Measurements from ENCODE around the gene MARCHF10.
A peak's percentile ranks its signal among the peaks of the same experiment; 100 is the strongest.

The MARCHF10 gene

GRCh38 chr17:62778990-62779681, 29.0 kb downstream of the MARCHF10 start:
- Histone ChIP-seq H3K36me3 (replicated peaks in 1 of 2; ENCODE audit: control insufficient read depth in 2 of 2, insufficient read depth in 2 of 2, low read length in 2 of 2) (no peaks in the 10 kb centered on the region), H2BK5ac (ENCODE audit: low read length) (no peak overlapping the region), H3K14ac (ENCODE audit: low read length) (no peak overlapping the region), H4K8ac (ENCODE audit: low read depth, low read length) (no peak overlapping the region), H2BK120ac (ENCODE audit: low read depth, low read length) (no peak overlapping the region), H3K4me3 (ENCODE audit: low read length in 2 of 2) (no peak overlapping the region), H2AK5ac (ENCODE audit: low read depth, low read length) (no peak overlapping the region), H3K79me1 (ENCODE audit: low read depth, low read length) (no peaks in the 10 kb centered on the region), H3K23ac (ENCODE audit: low read depth, low read length, poor library complexity) (no peak overlapping the region), H3K4me2 (ENCODE audit: insufficient read depth, low read length, poor library complexity, severe bottlenecking) (no peak overlapping the region), H2BK12ac (ENCODE audit: low read length) (no peak overlapping the region), H2BK15ac (ENCODE audit: low read length) (no peak overlapping the region), H3K9ac (ENCODE audit: low read depth, low read length, poor library complexity) (no peak overlapping the region), H2AFZ (ENCODE audit: low read length) (peak overlapping the region; percentile 47), H3K27ac (replicated peaks; ENCODE audit: low read length) (no peak overlapping the region), H3K4me1 (ENCODE audit: control insufficient read depth in 2 of 2, insufficient read depth in 1 of 2, low read depth in 1 of 2, low read length in 2 of 2) (peaks cover 2 to 8% of the 10 kb centered on the region in 2 donors), H3K4ac (ENCODE audit: low read length) (no peak overlapping the region), H3K9me3 (replicated peaks in 1 of 2; ENCODE audit: control insufficient read depth in 2 of 2, insufficient read depth in 1 of 2, low read depth in 1 of 2, low read length in 2 of 2) (peaks cover 0 to 17% of the 10 kb centered on the region in 2 donors), H4K91ac (ENCODE audit: low read depth, low read length, poor library complexity) (peak overlapping the region; percentile 11), H3K27me3 (ENCODE audit: control insufficient read depth in 3 of 3, insufficient read depth in 3 of 3, low read depth in 1 of 3, low read length in 3 of 3) (no peaks in the 10 kb centered on the region), H3K18ac (ENCODE audit: low read length) (no peak overlapping the region)
- WGBS, 2 donors (ENCODE audit: extremely low coverage in 2 of 2, insufficient read length in 2 of 2, insufficient replicate concordance in 1 of 2) = no CpG with 5 or more reads among the region's 21 CpGs
- DNase-seq (ENCODE audit: low spot score) = no peak

- H3K27me3 ChIP-seq (ENCODE audit: control insufficient read depth in 3 of 3, insufficient read depth in 3 of 3, low read depth in 1 of 3, low read length in 3 of 3) = no peaks in the 10 kb centered on the region
- no peak overlapping the region for H2AK5ac ChIP-seq (ENCODE audit: low read depth, low read length)
- DNase-seq (ENCODE audit: low spot score) = no peak
- H3K18ac ChIP-seq (ENCODE audit: low read length) = no peak overlapping the region
- no peak overlapping the region for H4K8ac ChIP-seq (ENCODE audit: low read depth, low read length)
- no peak overlapping the region for H3K4me2 ChIP-seq (ENCODE audit: insufficient read depth, low read length, poor library complexity, severe bottlenecking)
- H3K4me1 ChIP-seq (ENCODE audit: control insufficient read depth in 2 of 2, insufficient read depth in 1 of 2, low read depth in 1 of 2, low read length in 2 of 2) = peaks cover 2 to 8% of the 10 kb centered on the region in 2 donors
- no peak overlapping the region for H3K9ac ChIP-seq (ENCODE audit: low read depth, low read length, poor library complexity)
- no peak overlapping the region for H4K91ac ChIP-seq (ENCODE audit: low read depth, low read length, poor library complexity)
- H3K4ac ChIP-seq (ENCODE audit: low read length) = no peak overlapping the region
- no peak overlapping the region for H2BK12ac ChIP-seq (ENCODE audit: low read length)
- no peak overlapping the region for H2BK5ac ChIP-seq (ENCODE audit: low read length)
- no peaks in the 10 kb centered on the region for H3K79me1 ChIP-seq (ENCODE audit: low read depth, low read length)
- no peak overlapping the region for H3K14ac ChIP-seq (ENCODE audit: low read length)
- no peak overlapping the region for H2BK120ac ChIP-seq (ENCODE audit: low read depth, low read length)
- H3K9me3 ChIP-seq (replicated peaks in 1 of 2; ENCODE audit: control insufficient read depth in 2 of 2, insufficient read depth in 1 of 2, low read depth in 1 of 2, low read length in 2 of 2) = peaks cover 3 to 6% of the 10 kb centered on the region in 2 donors
- no peak overlapping the region for H3K4me3 ChIP-seq (ENCODE audit: low read length in 2 of 2)
- H3K27ac ChIP-seq (replicated peaks; ENCODE audit: low read length) = no peak overlapping the region
- no peak overlapping the region for H2AFZ ChIP-seq (ENCODE audit: low read length)
- no peak overlapping the region for H3K23ac ChIP-seq (ENCODE audit: low read depth, low read length, poor library complexity)
- H2BK15ac ChIP-seq (ENCODE audit: low read length) = no peak overlapping the region
- no CpG with 5 or more reads among the region's 4 CpGs for WGBS, 2 donors (ENCODE audit: extremely low coverage in 2 of 2, insufficient read length in 2 of 2, insufficient replicate concordance in 1 of 2)
- H3K36me3 ChIP-seq (replicated peaks in 1 of 2; ENCODE audit: control insufficient read depth in 2 of 2, insufficient read depth in 2 of 2, low read length in 2 of 2) = no peaks in the 10 kb centered on the region
Observed at GRCh38 chr17:62775876-62776275, 32.2 kb downstream of the MARCHF10 start.

- H3K18ac ChIP-seq (ENCODE audit: low read length) = peak overlapping the region; percentile 74
- H3K4me1 ChIP-seq (ENCODE audit: control insufficient read depth in 2 of 2, insufficient read depth in 1 of 2, low read depth in 1 of 2, low read length in 2 of 2) = peaks cover 2 to 8% of the 10 kb centered on the region in 2 donors
- H2AK5ac ChIP-seq (ENCODE audit: low read depth, low read length) = no peak overlapping the region
- no peak overlapping the region for H3K4ac ChIP-seq (ENCODE audit: low read length)
- peaks cover 3 to 6% of the 10 kb centered on the region in 2 donors for H3K9me3 ChIP-seq (replicated peaks in 1 of 2; ENCODE audit: control insufficient read depth in 2 of 2, insufficient read depth in 1 of 2, low read depth in 1 of 2, low read length in 2 of 2)
- H2BK15ac ChIP-seq (ENCODE audit: low read length) = no peak overlapping the region
- H4K91ac ChIP-seq (ENCODE audit: low read depth, low read length, poor library complexity) = no peak overlapping the region
- no peaks in the 10 kb centered on the region for H3K27me3 ChIP-seq (ENCODE audit: control insufficient read depth in 3 of 3, insufficient read depth in 3 of 3, low read depth in 1 of 3, low read length in 3 of 3)
- no peak overlapping the region for H3K14ac ChIP-seq (ENCODE audit: low read length)
- no peak overlapping the region for H4K8ac ChIP-seq (ENCODE audit: low read depth, low read length)
- no peak overlapping the region for H3K4me2 ChIP-seq (ENCODE audit: insufficient read depth, low read length, poor library complexity, severe bottlenecking)
- no peak overlapping the region for H2BK5ac ChIP-seq (ENCODE audit: low read length)
- H3K36me3 ChIP-seq (replicated peaks in 1 of 2; ENCODE audit: control insufficient read depth in 2 of 2, insufficient read depth in 2 of 2, low read length in 2 of 2) = no peaks in the 10 kb centered on the region
- H3K9ac ChIP-seq (ENCODE audit: low read depth, low read length, poor library complexity) = no peak overlapping the region
- H2BK12ac ChIP-seq (ENCODE audit: low read length) = no peak overlapping the region
- H3K79me1 ChIP-seq (ENCODE audit: low read depth, low read length) = no peaks in the 10 kb centered on the region
- no CpG with 5 or more reads among the region's 5 CpGs for WGBS, 2 donors (ENCODE audit: extremely low coverage in 2 of 2, insufficient read length in 2 of 2, insufficient replicate concordance in 1 of 2)
- no peak overlapping the region for H3K4me3 ChIP-seq (ENCODE audit: low read length in 2 of 2)
- no peak overlapping the region for H3K27ac ChIP-seq (replicated peaks; ENCODE audit: low read length)
- H2AFZ ChIP-seq (ENCODE audit: low read length) = no peak overlapping the region
- no peak for DNase-seq (ENCODE audit: low spot score)
- H2BK120ac ChIP-seq (ENCODE audit: low read depth, low read length) = no peak overlapping the region
- no peak overlapping the region for H3K23ac ChIP-seq (ENCODE audit: low read depth, low read length, poor library complexity)
Observed at GRCh38 chr17:62774338-62774737, 33.8 kb downstream of the MARCHF10 start.

GRCh38 chr17:62767997-62768396, 40.1 kb downstream of the MARCHF10 start:
- DNase-seq (ENCODE audit: low spot score) = no peak
- H3K4me2 ChIP-seq (ENCODE audit: insufficient read depth, low read length, poor library complexity, severe bottlenecking) = no peak overlapping the region
- H2BK12ac ChIP-seq (ENCODE audit: low read length) = no peak overlapping the region
- H3K14ac ChIP-seq (ENCODE audit: low read length) = no peak overlapping the region
- no peaks in the 10 kb centered on the region for H3K36me3 ChIP-seq (replicated peaks in 1 of 2; ENCODE audit: control insufficient read depth in 2 of 2, insufficient read depth in 2 of 2, low read length in 2 of 2)
- no peak overlapping the region for H2BK15ac ChIP-seq (ENCODE audit: low read length)
- no peak overlapping the region for H2AFZ ChIP-seq (ENCODE audit: low read length)
- no peaks in the 10 kb centered on the region for H3K79me1 ChIP-seq (ENCODE audit: low read depth, low read length)
- peaks cover 2 to 4% of the 10 kb centered on the region in 2 donors for H3K4me1 ChIP-seq (ENCODE audit: control insufficient read depth in 2 of 2, insufficient read depth in 1 of 2, low read depth in 1 of 2, low read length in 2 of 2)
- H3K9me3 ChIP-seq (replicated peaks in 1 of 2; ENCODE audit: control insufficient read depth in 2 of 2, insufficient read depth in 1 of 2, low read depth in 1 of 2, low read length in 2 of 2) = peaks cover 2 to 3% of the 10 kb centered on the region in 2 donors
- H3K27me3 ChIP-seq (ENCODE audit: control insufficient read depth in 3 of 3, insufficient read depth in 3 of 3, low read depth in 1 of 3, low read length in 3 of 3) = no peaks in the 10 kb centered on the region
- no peak overlapping the region for H3K9ac ChIP-seq (ENCODE audit: low read depth, low read length, poor library complexity)
- no peak overlapping the region for H3K23ac ChIP-seq (ENCODE audit: low read depth, low read length, poor library complexity)
- no peak overlapping the region for H2BK120ac ChIP-seq (ENCODE audit: low read depth, low read length)
- H3K27ac ChIP-seq (replicated peaks; ENCODE audit: low read length) = no peak overlapping the region
- H2AK5ac ChIP-seq (ENCODE audit: low read depth, low read length) = no peak overlapping the region
- no peak overlapping the region for H3K4ac ChIP-seq (ENCODE audit: low read length)
- H4K91ac ChIP-seq (ENCODE audit: low read depth, low read length, poor library complexity) = no peak overlapping the region
- H2BK5ac ChIP-seq (ENCODE audit: low read length) = no peak overlapping the region
- WGBS, 2 donors (ENCODE audit: extremely low coverage in 2 of 2, insufficient read length in 2 of 2, insufficient replicate concordance in 1 of 2) = no CpG with 5 or more reads among the region's 5 CpGs
- no peak overlapping the region for H3K18ac ChIP-seq (ENCODE audit: low read length)
- no peak overlapping the region for H4K8ac ChIP-seq (ENCODE audit: low read depth, low read length)
- H3K4me3 ChIP-seq (ENCODE audit: low read length in 2 of 2) = no peak overlapping the region
